HepG2 (cell line): ENCODE data around the gene ZDHHC8.

Experiments used
- BATF2 ChIP-seq: sonication (generic); formaldehyde crosslinking; IDR thresholded peaks from 2 replicates; pipeline ENCODE4 v1.8.0; 2022; ENCODE audit warnings: mild to moderate bottlenecking, missing genetic modification reagents, moderate library complexity
- CTCF ChIP-seq: sonication (generic); formaldehyde crosslinking; IDR thresholded peaks from 2 replicates; pipeline ENCODE4 v1.5.0; 2020; ENCODE audit warnings: mild to moderate bottlenecking, missing genetic modification reagents, moderate library complexity
- FOXM1 ChIP-seq: sonication (generic); formaldehyde crosslinking; IDR thresholded peaks from 2 replicates; pipeline ENCODE4 v1.5.0; 2020; ENCODE audit warnings: missing genetic modification reagents
- HNRNPLL ChIP-seq: fragments of 200-400 bp; formaldehyde crosslinking; IDR thresholded peaks from 2 replicates; pipeline ENCODE4 v1.6.1; 2017; ENCODE audit warnings: mild to moderate bottlenecking, low read depth, low read length; ENCODE audit not compliant: poor library complexity, severe bottlenecking
- MTA3 ChIP-seq: sonication (generic); formaldehyde crosslinking; IDR thresholded peaks from 2 replicates; pipeline ENCODE4 v1.4.0; 2020; ENCODE audit warnings: missing genetic modification reagents
- POLR2A ChIP-seq, 2 experiments: IDR thresholded peaks; 2 replicates each; pipeline ENCODE4 v1.6.1; 2011; ENCODE audit warnings: low read depth in 2 of 2, low read length in 2 of 2, mild to moderate bottlenecking in 1 of 2, moderate library complexity in 1 of 2; ENCODE audit not compliant: insufficient read depth in 1 of 2
- POLR2AphosphoS5 ChIP-seq: IDR thresholded peaks from 2 replicates; pipeline ENCODE4 v1.6.1; 2012; ENCODE audit warnings: low read depth, low read length
- THAP8 ChIP-seq: sonication (generic); formaldehyde crosslinking; IDR thresholded peaks from 2 replicates; pipeline ENCODE4 v1.5.1; 2020; ENCODE audit warnings: missing genetic modification reagents, mild to moderate bottlenecking, borderline replicate concordance
- XRCC5 ChIP-seq: fragments of 200-400 bp; formaldehyde crosslinking; optimal IDR thresholded peaks from 2 replicates; pipeline ENCODE3; 2017; ENCODE audit warnings: mild to moderate bottlenecking, low read length
- ZBTB8A ChIP-seq: sonication (generic); formaldehyde crosslinking; IDR thresholded peaks from 2 replicates; pipeline ENCODE4 v1.4.0; 2020; ENCODE audit warnings: mild to moderate bottlenecking, low read depth, missing genetic modification reagents, borderline replicate concordance
- ZNF749 ChIP-seq: sonication (generic); formaldehyde crosslinking; IDR thresholded peaks from 2 replicates; pipeline ENCODE4 v1.8.0; 2022; ENCODE audit warnings: mild to moderate bottlenecking, missing genetic modification reagents, moderate library complexity, borderline replicate concordance
- ZNF761 ChIP-seq: sonication (generic); formaldehyde crosslinking; conservative IDR thresholded peaks from 2 replicates; pipeline ENCODE4 v1.4.0; 2020; ENCODE audit warnings: mild to moderate bottlenecking, missing genetic modification reagents
- ZNF839 ChIP-seq: sonication (generic); formaldehyde crosslinking; IDR thresholded peaks from 2 replicates; pipeline ENCODE4 v1.4.0; 2020; ENCODE audit warnings: missing genetic modification reagents, mild to moderate bottlenecking, borderline replicate concordance
- TF ChIP-seq, protein P1 (sequence below): sonication (generic); formaldehyde crosslinking; IDR thresholded peaks from 2 replicates; pipeline ENCODE4 v1.9.0; 2021; ENCODE audit warnings: missing genetic modification reagents, borderline replicate concordance

GRCh38 chr22:20158391-20159036 is 26.9 kb downstream of the ZDHHC8 start:
- TF ChIP-seq POLR2AphosphoS5 = no peak
- TF ChIP-seq BATF2 (CRISPR knock-in tag) = no peak
- no peak for TF ChIP-seq ZNF761 (CRISPR knock-in tag)
- no peak for TF ChIP-seq THAP8 (CRISPR knock-in tag)
- TF ChIP-seq FOXM1 (CRISPR knock-in tag) = no peak
- no peak for TF ChIP-seq ZNF839 (CRISPR knock-in tag)
- no peak for TF ChIP-seq ZBTB8A (CRISPR knock-in tag)
- no peak for TF ChIP-seq POLR2A (IDR thresholded peaks at IDR 0.05; ENCODE audit: insufficient read depth in 1 of 2, low read depth in 2 of 2, low read length in 2 of 2)
- no peak for TF ChIP-seq CTCF (CRISPR knock-in tag)
- TF ChIP-seq XRCC5 = no peak
- TF ChIP-seq, protein P1, sequence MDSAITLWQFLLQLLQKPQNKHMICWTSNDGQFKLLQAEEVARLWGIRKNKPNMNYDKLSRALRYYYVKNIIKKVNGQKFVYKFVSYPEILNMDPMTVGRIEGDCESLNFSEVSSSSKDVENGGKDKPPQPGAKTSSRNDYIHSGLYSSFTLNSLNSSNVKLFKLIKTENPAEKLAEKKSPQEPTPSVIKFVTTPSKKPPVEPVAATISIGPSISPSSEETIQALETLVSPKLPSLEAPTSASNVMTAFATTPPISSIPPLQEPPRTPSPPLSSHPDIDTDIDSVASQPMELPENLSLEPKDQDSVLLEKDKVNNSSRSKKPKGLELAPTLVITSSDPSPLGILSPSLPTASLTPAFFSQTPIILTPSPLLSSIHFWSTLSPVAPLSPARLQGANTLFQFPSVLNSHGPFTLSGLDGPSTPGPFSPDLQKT (CRISPR knock-in tag) = no peak
- TF ChIP-seq ZNF749 = no peak
- no peak for TF ChIP-seq MTA3 (CRISPR knock-in tag)
- no peak for TF ChIP-seq HNRNPLL
